Erythroblast (primary cell): ENCODE data around the gene ITGA7.
A peak's percentile ranks its signal among the peaks of the same experiment; 100 is the strongest.

Experiments used
- GATA1 ChIP-seq: IDR thresholded peaks from 2 replicates; pipeline ENCODE4 v1.6.1; 2011; ENCODE audit warnings: low read depth, mild to moderate bottlenecking, control low read depth, low read length, moderate library complexity
- POLR2A ChIP-seq: IDR thresholded peaks from 2 replicates; pipeline ENCODE4 v1.6.1; 2011; ENCODE audit warnings: mild to moderate bottlenecking, low read length

DNA sequence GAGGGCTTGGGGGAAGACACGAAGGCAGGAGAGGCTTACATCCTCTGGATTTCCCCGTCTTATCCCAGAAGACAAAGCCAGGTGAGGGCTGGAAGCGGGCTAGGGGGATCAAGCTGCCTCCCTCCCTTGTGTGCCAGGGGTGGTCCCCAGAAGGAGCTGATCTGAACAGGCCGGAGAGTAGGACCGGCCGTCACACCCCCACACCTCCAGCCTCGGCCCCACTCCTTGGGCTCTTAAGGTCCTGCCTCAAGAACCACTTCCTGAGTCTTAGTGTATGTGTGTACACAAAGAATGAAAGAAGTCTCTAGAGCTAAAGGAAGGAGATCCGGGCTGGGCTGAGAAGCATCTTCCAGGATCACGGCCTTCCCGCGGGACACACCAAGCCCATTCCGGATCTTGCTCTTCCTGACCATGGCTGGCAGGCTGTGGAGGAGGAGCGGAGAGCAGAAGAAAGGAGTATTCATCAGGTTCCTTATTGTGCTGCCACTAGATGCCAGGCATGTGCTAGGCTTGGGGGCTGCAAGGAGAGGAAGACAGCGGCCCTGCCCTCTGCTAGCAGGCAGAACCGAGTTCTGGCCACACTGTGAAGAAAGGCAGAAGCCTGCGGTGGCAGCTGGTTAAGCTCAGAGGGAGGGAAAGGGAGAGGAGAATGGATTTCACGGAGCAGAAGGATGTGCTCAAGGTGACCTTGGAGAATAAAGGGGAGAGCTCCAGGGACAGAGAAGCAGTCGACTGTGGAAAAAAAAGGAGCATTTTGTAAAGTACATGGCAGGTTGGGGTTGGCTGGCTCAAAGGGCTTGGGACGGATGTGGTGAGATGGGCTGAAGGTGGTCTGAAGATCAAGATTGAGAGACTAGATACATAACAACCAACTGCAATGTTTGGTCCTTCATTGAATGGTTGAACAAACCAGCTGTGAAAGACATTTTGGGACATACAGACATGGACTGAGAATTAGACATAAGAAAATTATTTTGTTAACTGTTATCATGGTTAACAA, 22.4 kb upstream of the ITGA7 start:
- TF ChIP-seq POLR2A (peak; percentile 52), GATA1 (no peak)
